Glutamatergic neuron (in vitro differentiated cells): ENCODE results near the gene CBX1. TPM values are rescaled to one million over a fixed set of nuclear protein-coding genes. Genes with fewer than 3 reads are reported as not detected.
A peak's percentile ranks its signal among the peaks of the same experiment; 100 is the strongest.

Experiments
- DNase-seq: peaks from one replicate; pipeline ENCODE4 v3.0.0; 2022
- H3K27ac Mint-ChIP-seq: one replicate; pipeline ENCODE4 v1.8.0; 2020; ENCODE audit warnings: mild to moderate bottlenecking, mixed read lengths, inconsistent platforms; ENCODE audit not compliant: unreplicated experiment
- H3K27me3 Mint-ChIP-seq: one replicate; pipeline ENCODE4 v1.8.0; 2020; ENCODE audit warnings: mild to moderate bottlenecking, moderate library complexity, mixed read lengths, inconsistent platforms; ENCODE audit not compliant: unreplicated experiment
- H3K36me3 Mint-ChIP-seq: one replicate; pipeline ENCODE4 v1.8.0; 2020; ENCODE audit warnings: mild to moderate bottlenecking, mixed read lengths, inconsistent platforms; ENCODE audit not compliant: unreplicated experiment
- H3K4me1 Mint-ChIP-seq: one replicate; pipeline ENCODE4 v1.8.0; 2020; ENCODE audit warnings: mild to moderate bottlenecking, low read depth, mixed read lengths, inconsistent platforms; ENCODE audit not compliant: unreplicated experiment
- H3K4me3 Mint-ChIP-seq: one replicate; pipeline ENCODE4 v1.8.0; 2020; ENCODE audit warnings: mild to moderate bottlenecking, mixed read lengths, inconsistent platforms; ENCODE audit not compliant: unreplicated experiment
- H3K9me3 Mint-ChIP-seq: one replicate; pipeline ENCODE4 v1.8.0; 2020; ENCODE audit warnings: mild to moderate bottlenecking, moderate library complexity, mixed read lengths, inconsistent platforms; ENCODE audit not compliant: unreplicated experiment
- total RNA-seq: library from RNA; stranded (reverse); fragmentation: NEBNext Ultra II Directional; extraction: Animal tissue kit (Norgen Biotek cat#: 25700); gene quantifications from one replicate; pipeline ENCODE4 v1.2.1, GENCODE V29; 2021; ENCODE audit not compliant: unreplicated experiment
- TF ChIP-seq, protein P1 (sequence below): fragments of 200-600 bp; sonication (generic); IDR thresholded peaks from one replicate; pipeline ENCODE4 v1.5.0; 2021; ENCODE audit not compliant: partially characterized antibody, unreplicated experiment

The CBX1 gene
- total RNA-seq, 1 donor from 2014 or later = 141 TPM

DNA sequence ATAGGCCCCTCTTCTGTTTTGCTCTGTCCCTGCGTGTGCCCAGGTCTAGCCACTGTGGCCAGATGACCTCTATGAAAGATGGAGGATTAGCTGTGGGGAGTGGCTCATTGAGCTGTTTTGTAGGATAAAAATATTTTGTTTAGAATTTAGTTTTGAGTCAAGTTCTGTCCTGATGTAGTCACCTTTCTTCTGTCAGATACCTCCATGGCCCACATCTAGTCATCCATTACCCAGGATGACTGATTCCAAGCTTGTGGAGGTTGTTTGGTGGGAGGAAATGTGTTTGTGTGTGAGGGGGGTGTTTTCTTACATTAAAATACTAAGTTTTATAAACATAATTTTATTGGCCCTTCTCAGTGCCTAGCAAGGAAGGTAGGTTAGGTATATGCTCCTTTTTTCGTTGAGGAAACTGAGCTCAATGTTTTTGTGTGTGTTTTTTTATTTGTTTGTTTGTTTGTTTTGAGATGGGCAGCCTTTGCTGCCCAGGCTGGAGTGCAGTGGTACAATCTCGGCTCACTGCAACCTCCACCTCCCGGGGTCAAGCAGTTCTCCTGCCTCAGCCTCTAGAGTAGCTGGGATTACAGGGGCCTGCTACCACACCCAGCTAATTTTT, 22.6 kb upstream of the CBX1 start:
- peak overlapping the region; percentile 92 for H3K4me3 Mint-ChIP-seq
- peaks cover 15% of the 10 kb centered on the region for H3K9me3 Mint-ChIP-seq

DNA sequence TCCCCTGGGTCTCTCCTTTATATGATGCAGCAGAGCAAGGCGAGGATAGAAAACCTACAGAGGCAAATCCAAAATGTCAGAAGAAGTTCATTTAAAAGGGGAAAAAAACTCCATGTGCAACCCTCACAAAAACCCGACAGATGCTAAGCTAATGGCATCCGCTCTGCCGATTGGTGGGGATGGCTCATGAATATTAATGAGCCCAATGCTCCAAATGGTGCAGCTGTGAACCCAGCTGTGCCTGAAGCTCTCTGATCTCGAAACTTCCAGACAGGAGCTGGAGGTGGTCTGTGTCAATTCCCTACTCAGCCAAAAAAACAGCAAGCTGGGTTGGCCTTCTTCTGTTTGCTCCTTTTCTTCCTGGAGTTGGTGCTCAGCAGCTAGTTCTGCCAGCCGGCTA, 21.8 kb upstream of the CBX1 start:
- Mint-ChIP-seq H3K9me3 (peaks cover 15% of the 10 kb centered on the region), H3K4me3 (peak overlapping the region; percentile 92), H3K36me3 (no peaks in the 10 kb centered on the region), H3K27ac (peak overlapping the region; percentile 100), H3K4me1 (peaks cover 50% of the 10 kb centered on the region), H3K27me3 (peaks cover 3% of the 10 kb centered on the region)
- TF ChIP-seq, protein P1, sequence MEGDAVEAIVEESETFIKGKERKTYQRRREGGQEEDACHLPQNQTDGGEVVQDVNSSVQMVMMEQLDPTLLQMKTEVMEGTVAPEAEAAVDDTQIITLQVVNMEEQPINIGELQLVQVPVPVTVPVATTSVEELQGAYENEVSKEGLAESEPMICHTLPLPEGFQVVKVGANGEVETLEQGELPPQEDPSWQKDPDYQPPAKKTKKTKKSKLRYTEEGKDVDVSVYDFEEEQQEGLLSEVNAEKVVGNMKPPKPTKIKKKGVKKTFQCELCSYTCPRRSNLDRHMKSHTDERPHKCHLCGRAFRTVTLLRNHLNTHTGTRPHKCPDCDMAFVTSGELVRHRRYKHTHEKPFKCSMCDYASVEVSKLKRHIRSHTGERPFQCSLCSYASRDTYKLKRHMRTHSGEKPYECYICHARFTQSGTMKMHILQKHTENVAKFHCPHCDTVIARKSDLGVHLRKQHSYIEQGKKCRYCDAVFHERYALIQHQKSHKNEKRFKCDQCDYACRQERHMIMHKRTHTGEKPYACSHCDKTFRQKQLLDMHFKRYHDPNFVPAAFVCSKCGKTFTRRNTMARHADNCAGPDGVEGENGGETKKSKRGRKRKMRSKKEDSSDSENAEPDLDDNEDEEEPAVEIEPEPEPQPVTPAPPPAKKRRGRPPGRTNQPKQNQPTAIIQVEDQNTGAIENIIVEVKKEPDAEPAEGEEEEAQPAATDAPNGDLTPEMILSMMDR = no peak
- peak; percentile 53 for DNase-seq

More for the DNA sequence above, 22.6 kb upstream of the CBX1 start:
- Mint-ChIP-seq H3K27me3 (peaks cover 3% of the 10 kb centered on the region), H3K36me3 (no peaks in the 10 kb centered on the region), H3K4me1 (peaks cover 55% of the 10 kb centered on the region), H3K27ac (peak overlapping the region; percentile 100)
- no peak for DNase-seq
- TF ChIP-seq, protein P1 = no peak

DNA sequence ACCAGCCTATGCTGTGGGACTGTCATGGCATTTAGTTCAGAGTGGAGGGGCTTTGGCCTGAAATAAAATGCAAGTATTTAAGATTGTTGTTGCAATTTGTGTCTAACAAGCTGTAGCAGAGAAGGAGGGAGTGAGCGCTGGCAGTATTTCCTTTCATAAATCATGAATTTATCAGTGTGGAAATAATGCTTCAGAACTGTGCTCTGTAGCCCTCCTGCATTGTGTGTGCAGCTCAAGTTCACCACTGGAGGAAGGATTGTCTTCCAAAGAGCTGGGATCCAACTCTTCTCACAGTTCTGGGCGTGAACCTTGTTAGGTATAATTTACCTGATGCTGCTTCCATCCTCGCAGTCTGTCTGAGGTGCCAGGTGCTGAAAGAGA, 21.4 kb upstream of the CBX1 start:
- DNase-seq = no peak
- TF ChIP-seq, protein P1 = no peak
- H3K4me1 Mint-ChIP-seq = peaks cover 47% of the 10 kb centered on the region
- H3K27me3 Mint-ChIP-seq = peaks cover 3% of the 10 kb centered on the region
- H3K27ac Mint-ChIP-seq = peak overlapping the region; percentile 100
- H3K4me3 Mint-ChIP-seq = peak overlapping the region; percentile 92
- H3K9me3 Mint-ChIP-seq = peaks cover 14% of the 10 kb centered on the region
- no peaks in the 10 kb centered on the region for H3K36me3 Mint-ChIP-seq

DNA sequence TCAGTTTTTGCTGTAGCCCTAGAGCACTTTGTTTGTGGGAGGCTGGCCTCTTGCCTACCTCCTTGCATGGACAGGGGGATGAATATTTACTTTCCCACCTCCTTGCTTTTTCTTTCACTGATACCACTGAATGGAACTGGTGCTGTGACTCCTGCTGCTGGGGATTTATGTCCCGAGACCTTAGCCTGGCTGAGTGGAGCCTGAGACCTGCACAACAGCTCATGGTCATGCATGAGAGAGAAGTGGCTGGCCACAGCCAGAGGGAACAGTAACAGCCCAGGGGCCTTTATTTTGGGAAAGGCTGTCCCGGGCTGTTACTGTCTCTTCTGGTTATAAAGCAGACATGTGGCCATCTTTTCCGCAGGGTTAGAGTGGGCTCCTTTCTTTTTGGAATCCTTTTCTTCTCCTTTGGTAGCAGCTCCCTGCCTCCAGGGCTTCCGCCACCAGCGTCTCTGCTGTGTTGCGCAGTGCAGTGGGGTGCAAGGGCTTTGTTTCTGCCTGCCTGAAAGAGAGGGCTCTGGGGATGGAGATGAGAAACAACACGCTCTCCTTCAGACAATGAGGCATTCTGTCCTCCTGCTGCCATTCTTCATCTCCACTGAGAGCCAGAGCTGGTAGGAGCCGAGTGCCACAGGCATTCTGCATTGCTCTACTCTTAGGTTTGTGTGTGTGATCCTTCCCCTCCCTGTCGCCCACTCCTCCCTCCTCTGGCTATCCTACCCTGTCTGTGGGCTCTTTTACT, 20.8 kb upstream of the CBX1 start:
- TF ChIP-seq, protein P1 = no peak
- Mint-ChIP-seq H3K4me3 (peak overlapping the region; percentile 92), H3K9me3 (peaks cover 11% of the 10 kb centered on the region), H3K27me3 (peaks cover 3% of the 10 kb centered on the region), H3K36me3 (no peaks in the 10 kb centered on the region), H3K27ac (peak overlapping the region; percentile 100), H3K4me1 (peaks cover 44% of the 10 kb centered on the region)
- DNase-seq = peak; percentile 16

DNA sequence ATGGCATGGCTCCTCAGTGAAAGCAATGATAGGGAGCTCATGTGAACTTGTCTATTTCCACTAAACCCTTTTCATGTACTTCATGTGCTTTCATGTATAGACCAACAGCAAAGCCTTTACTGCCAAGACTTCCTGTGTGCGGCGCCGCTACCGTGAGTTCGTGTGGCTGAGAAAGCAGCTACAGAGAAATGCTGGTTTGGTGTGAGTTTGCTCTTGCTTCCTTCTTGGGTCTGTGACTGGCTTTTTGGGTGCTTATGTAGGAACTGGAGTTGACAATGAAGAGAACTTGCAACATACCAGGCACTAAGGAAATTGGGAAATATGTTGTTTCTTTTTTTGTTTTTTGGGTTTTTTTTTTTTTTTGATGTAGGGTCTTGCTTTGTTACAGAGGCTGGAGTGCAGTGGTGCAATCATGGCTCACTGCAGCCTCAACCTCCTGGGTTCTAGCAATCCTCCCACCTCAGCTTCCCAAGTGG, 12.0 kb upstream of the CBX1 start:
- Mint-ChIP-seq H3K27me3 (no peaks in the 10 kb centered on the region), H3K9me3 (no peaks in the 10 kb centered on the region), H3K4me1 (peaks cover 12% of the 10 kb centered on the region), H3K27ac (no peak overlapping the region), H3K36me3 (peaks cover 6% of the 10 kb centered on the region), H3K4me3 (no peak overlapping the region)
- TF ChIP-seq, protein P1 = no peak
- DNase-seq = no peak
